B cell (primary cell): ENCODE data around the gene MT1M. TPM values are rescaled to one million over a fixed set of nuclear protein-coding genes. Genes with fewer than 3 reads are reported as not detected.

Source experiments
- ATAC-seq: fragments of 200-7000 bp; cut with Tn5 transposase; one replicate; pipeline ENCODE4 v1.10.0; 2021; ENCODE audit warnings: low read depth, mild to moderate bottlenecking, moderate number of reproducible peaks, moderate library complexity
- CTCF ChIA-PET: fragments of 350-600 bp; sonication (Branson Sonifier 250); formaldehyde crosslinking; loops from one replicate; lab custom pipeline; 2021; ENCODE audit warnings: antibody characterized with exemption, inconsistent platforms; lab: Charles Lee
- POLR2A ChIA-PET: fragments of 350-600 bp; sonication (Branson Sonifier 250); formaldehyde crosslinking; loops from one replicate; lab custom pipeline; 2021; ENCODE audit warnings: antibody characterized with exemption; lab: Charles Lee
- DNase-seq: peaks from one replicate; pipeline ENCODE4 v3.0.0; 2013
- H2AFZ ChIP-seq: 2 replicates; pipeline ENCODE4 v1.6.1; 2012; ENCODE audit warnings: mild to moderate bottlenecking, low read depth, low read length; ENCODE audit not compliant: insufficient read depth, poor library complexity, severe bottlenecking
- H3K27ac ChIP-seq, 2 donors: 1 replicate in 1 of 2; 2 replicates in 1 of 2; pipeline ENCODE4 v1.5.1; 2012 to 2013; ENCODE audit warnings: low read length in 2 of 2, mild to moderate bottlenecking in 2 of 2, moderate library complexity in 1 of 2
- H3K27me3 ChIP-seq, 4 experiments: fragments of 200-600 bp in 1 of 4; sonication (generic) in 1 of 4; replicated peaks in 1 of 4; 1 replicate in 2 of 4; 2 replicates in 2 of 4; pipeline versions ENCODE4 v1.6.1 to v1.7.0; 2013 to 2016; ENCODE audit warnings: low read length in 3 of 4, mild to moderate bottlenecking in 2 of 4, mixed read lengths in 1 of 4, moderate library complexity in 1 of 4; ENCODE audit not compliant: insufficient read depth in 4 of 4, control insufficient read depth in 3 of 4; ENCODE audit errors: control extremely low read depth in 1 of 4
- H3K36me3 ChIP-seq, 2 experiments: replicated peaks in 1 of 2; 1 replicate in 1 of 2; 2 replicates in 1 of 2; pipeline versions ENCODE4 v1.6.1 to v1.7.1; 2013; ENCODE audit warnings: low read length in 1 of 2; ENCODE audit not compliant: insufficient read depth in 2 of 2, control insufficient read depth in 1 of 2; ENCODE audit errors: control extremely low read depth in 1 of 2, extremely low read depth in 1 of 2
- H3K4me1 ChIP-seq, 2 donors: fragments of 200-600 bp in 1 of 2; sonication (generic) in 1 of 2; 1 replicate in 1 of 2; 2 replicates in 1 of 2; pipeline versions ENCODE4 v1.5.1 to v1.6.1; 2013 to 2017; ENCODE audit warnings: low read length in 2 of 2; ENCODE audit not compliant: control insufficient read depth in 2 of 2, insufficient read depth in 2 of 2
- H3K4me2 ChIP-seq: replicated peaks from 2 replicates; pipeline ENCODE3; 2012; ENCODE audit warnings: mild to moderate bottlenecking, low read depth, low read length; ENCODE audit not compliant: poor library complexity, severe bottlenecking
- H3K4me3 ChIP-seq, 5 experiments: fragments of 200-600 bp in 1 of 5; sonication (generic) in 1 of 5; 1 replicate in 3 of 5; 2 replicates in 2 of 5; pipeline versions ENCODE4 v1.5.1 to v1.7.0; 2011 to 2016; ENCODE audit warnings: low read length in 4 of 5, mild to moderate bottlenecking in 4 of 5, low read depth in 2 of 5, control low read depth in 1 of 5, moderate library complexity in 1 of 5; ENCODE audit not compliant: insufficient read depth in 1 of 5; ENCODE audit errors: control extremely low read depth in 1 of 5, extremely low read depth in 1 of 5
- H3K79me2 ChIP-seq: fragments of 200-600 bp; sonication (generic); one replicate; pipeline ENCODE4 v1.6.0; 2016; ENCODE audit warnings: low read length; ENCODE audit not compliant: control insufficient read depth, insufficient read depth
- H3K9ac ChIP-seq: fragments of 200-600 bp; sonication (generic); 2 replicates; pipeline ENCODE4 v1.6.1; 2017; ENCODE audit warnings: mild to moderate bottlenecking, low read length, moderate library complexity
- H3K9me3 ChIP-seq, 3 donors: one replicate each; pipeline versions ENCODE4 v1.6.1 to v1.7.1; 2013; ENCODE audit warnings: low read length in 2 of 3; ENCODE audit not compliant: control insufficient read depth in 2 of 3, insufficient read depth in 1 of 3; ENCODE audit errors: control extremely low read depth in 1 of 3
- H4K20me1 ChIP-seq: 2 replicates; pipeline ENCODE4 v1.6.0; 2012; ENCODE audit warnings: mild to moderate bottlenecking, low read length; ENCODE audit not compliant: insufficient read depth, control insufficient read depth, poor library complexity, severe bottlenecking
- H3K27ac Mint-ChIP-seq: one replicate; pipeline ENCODE4 v1.8.0; 2021; ENCODE audit warnings: mixed read lengths
- H3K27me3 Mint-ChIP-seq: one replicate; pipeline ENCODE4 v1.8.0; 2021; ENCODE audit warnings: mixed read lengths
- H3K4me1 Mint-ChIP-seq: one replicate; pipeline ENCODE4 v1.8.0; 2021; ENCODE audit warnings: mixed read lengths
- H3K4me3 Mint-ChIP-seq: one replicate; pipeline ENCODE4 v1.8.0; 2021; ENCODE audit warnings: mixed read lengths
- H3K9me3 Mint-ChIP-seq: one replicate; pipeline ENCODE4 v1.8.0; 2022; ENCODE audit warnings: mixed read lengths; ENCODE audit not compliant: insufficient read depth
- CTCF ChIP-seq: fragments of 200-600 bp; IDR thresholded peaks from one replicate; pipeline ENCODE4 v1.8.0; 2022; ENCODE audit warnings: antibody characterized with exemption, mild to moderate bottlenecking
- EZH2 ChIP-seq: IDR thresholded peaks from 2 replicates; pipeline ENCODE4 v1.6.1; 2012; ENCODE audit warnings: borderline replicate concordance, low read depth, mild to moderate bottlenecking, moderate library complexity, low read length; ENCODE audit not compliant: insufficient read depth, poor library complexity, severe bottlenecking
- WGBS: methylation state at CpG from one replicate; pipeline ENCODE4 v1.1.5; 2013; ENCODE audit warnings: missing lambda C conversion rate; ENCODE audit not compliant: insufficient coverage; 5-methylcytosine and 5-hydroxymethylcytosine counted together
- intact Hi-C: fragments of 100-400 bp; cut with micrococcal nuclease; formaldehyde crosslinking; loops from one replicate; pipeline ENCODE4 v1.10.0; 2022
- polyA plus RNA-seq: library from polyadenylated mRNA; depleted of rRNA; stranded (reverse); fragments of >200 nt; gene quantifications from 2 replicates; pipeline ENCODE4 v1.2.3, GENCODE V29; 2012
- total RNA-seq, 2 donors: library from RNA; stranded (reverse); fragments of 120-200 nt in 1 of 2; gene quantifications; 1 replicate in 1 of 2; 2 replicates in 1 of 2; pipeline versions ENCODE4 v1.2.3 to v1.2.4, GENCODE V29; 2013 to 2022

Gene MT1M
- total and polyA plus RNA-seq, 2 donors (not counting 1 experiment from before 2014, with no cell fraction given): not detected

DNA sequence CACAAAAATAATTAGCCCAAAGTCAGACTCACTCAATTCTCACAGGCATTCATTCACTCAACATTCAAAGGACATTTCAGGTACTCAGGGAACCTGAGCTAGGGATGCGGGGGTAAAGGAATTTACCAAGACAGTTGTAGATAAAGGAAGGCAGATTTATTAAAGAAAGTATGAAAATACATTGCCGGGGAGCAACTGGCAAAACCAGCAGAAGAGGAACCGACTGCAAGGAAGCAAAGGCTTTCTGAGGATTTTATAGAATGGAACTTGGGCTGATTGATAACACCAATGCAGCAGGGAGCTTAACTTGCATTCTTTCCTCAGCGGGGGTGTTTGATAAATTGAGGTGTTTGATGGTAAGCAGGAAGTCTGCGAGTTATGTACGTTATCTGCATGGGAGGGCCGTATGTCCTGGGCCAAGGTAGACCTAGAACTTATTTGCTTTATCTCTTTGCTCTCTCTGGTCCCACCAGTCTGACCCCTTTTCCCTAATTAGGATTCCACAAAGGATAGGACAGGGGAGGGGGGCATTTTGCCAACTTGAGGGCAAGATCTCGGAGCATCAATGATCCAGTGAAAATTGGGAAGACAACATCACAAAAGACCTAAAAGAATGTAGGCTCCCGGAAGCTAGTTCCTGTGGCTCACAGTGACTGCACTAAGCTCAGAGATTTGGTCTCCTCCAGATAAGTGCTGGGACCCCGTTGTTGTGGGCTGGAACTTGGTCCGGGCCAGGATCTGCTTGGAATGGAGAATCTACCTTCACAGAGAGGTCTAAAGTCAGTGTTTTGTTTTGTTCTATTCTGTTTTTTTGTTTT lies 48.9 kb upstream of the MT1M start:
- TF ChIP-seq EZH2 (no peak), CTCF (no peak)
- Histone ChIP-seq H3K4me1 (no peaks in the 10 kb centered on the region), H2AFZ (no peak overlapping the region), H3K4me2 (no peak overlapping the region), H4K20me1 (no peaks in the 10 kb centered on the region), H3K4me3 (no peak overlapping the region), H3K79me2 (no peaks in the 10 kb centered on the region), H3K27ac (no peak overlapping the region), H3K9ac (no peak overlapping the region), H3K36me3 (no peaks in the 10 kb centered on the region), H3K9me3 (no peaks in the 10 kb centered on the region), H3K27me3 (peaks cover 0 to 7% (median 1%) of the 10 kb centered on the region in 4 experiments)
- Mint-ChIP-seq H3K27me3 (peaks cover 44% of the 10 kb centered on the region), H3K4me3 (no peak overlapping the region), H3K9me3 (no peaks in the 10 kb centered on the region), H3K4me1 (no peaks in the 10 kb centered on the region), H3K27ac (no peak overlapping the region)
- DNase-seq: no peak
- intact Hi-C loops: no loop called here
- POLR2A ChIA-PET: no interaction called here
- WGBS: 88% methylated on average over 5 of the region's 11 CpGs
- no peak for ATAC-seq
- CTCF ChIA-PET: interaction anchor here (0.6 to 1.2 kb wide), 2 partner anchors 119 to 123 kb away, joined by 3 to 4 read pairs; no protein-coding TSS in a partner anchor

DNA sequence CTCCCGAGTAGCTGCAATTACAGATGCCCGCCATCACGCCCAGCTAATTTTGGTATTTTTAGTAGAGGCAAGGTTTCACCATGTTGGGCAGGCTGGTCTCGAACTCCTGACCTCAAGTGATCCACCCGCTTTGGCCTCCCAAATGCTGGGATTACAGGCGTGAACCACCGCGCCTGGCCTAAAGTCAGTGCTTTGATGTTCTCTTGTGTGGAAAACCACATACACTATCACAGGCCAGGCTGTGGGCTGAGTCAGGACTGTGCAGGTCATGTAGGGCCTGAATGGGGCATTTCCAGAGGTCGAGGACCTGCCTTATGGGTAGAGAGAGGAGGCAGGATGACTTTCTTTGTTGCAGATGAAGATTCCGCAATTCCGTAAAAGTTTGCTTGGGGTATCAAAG lies 48.2 kb upstream of the MT1M start:
- no peak for ATAC-seq
- Histone ChIP-seq H3K27ac (no peak overlapping the region), H3K36me3 (no peaks in the 10 kb centered on the region), H2AFZ (no peak overlapping the region), H3K4me2 (no peak overlapping the region), H3K27me3 (peaks cover 0 to 12% (median 1%) of the 10 kb centered on the region in 4 experiments), H3K9me3 (no peaks in the 10 kb centered on the region), H3K4me3 (no peak overlapping the region), H4K20me1 (no peaks in the 10 kb centered on the region), H3K79me2 (no peaks in the 10 kb centered on the region), H3K9ac (no peak overlapping the region), H3K4me1 (peaks cover under 1 to 3% of the 10 kb centered on the region in 2 donors)
- peaks cover 48% of the 10 kb centered on the region for H3K27me3 Mint-ChIP-seq
- ChIA-PET POLR2A (no interaction called here), CTCF (no interaction called here)
- no peak for DNase-seq
- WGBS: 90% methylated on average over 11 of the region's 11 CpGs
- TF ChIP-seq EZH2 (no peak), CTCF (no peak)
- no peak overlapping the region for H3K4me3 Mint-ChIP-seq
- intact Hi-C loops: no loop called here
- peaks cover 3% of the 10 kb centered on the region for H3K4me1 Mint-ChIP-seq
- no peak overlapping the region for H3K27ac Mint-ChIP-seq
- H3K9me3 Mint-ChIP-seq: no peaks in the 10 kb centered on the region
